Uterus (tissue), 2 donors: Measurements from ENCODE around the gene MX1.

Source experiments
- POLR2A ChIP-seq, 2 donors: fragments of 450-650 bp; IDR thresholded peaks; one replicate each; pipeline ENCODE4 v1.6.1; 2016; ENCODE audit warnings: antibody characterized with exemption in 2 of 2, mild to moderate bottlenecking in 1 of 2, moderate library complexity in 1 of 2
- TF ChIP-seq, protein P1 (sequence below), 4 experiments: fragments of 200-600 bp in 2 of 4; fragments of 450-650 bp in 2 of 4; sonication (generic) in 2 of 4; IDR thresholded peaks; one replicate each; pipeline ENCODE4 v1.5.1; 2016 to 2019; ENCODE audit warnings: antibody characterized with exemption in 4 of 4, mild to moderate bottlenecking in 2 of 4, moderate library complexity in 1 of 4

DNA sequence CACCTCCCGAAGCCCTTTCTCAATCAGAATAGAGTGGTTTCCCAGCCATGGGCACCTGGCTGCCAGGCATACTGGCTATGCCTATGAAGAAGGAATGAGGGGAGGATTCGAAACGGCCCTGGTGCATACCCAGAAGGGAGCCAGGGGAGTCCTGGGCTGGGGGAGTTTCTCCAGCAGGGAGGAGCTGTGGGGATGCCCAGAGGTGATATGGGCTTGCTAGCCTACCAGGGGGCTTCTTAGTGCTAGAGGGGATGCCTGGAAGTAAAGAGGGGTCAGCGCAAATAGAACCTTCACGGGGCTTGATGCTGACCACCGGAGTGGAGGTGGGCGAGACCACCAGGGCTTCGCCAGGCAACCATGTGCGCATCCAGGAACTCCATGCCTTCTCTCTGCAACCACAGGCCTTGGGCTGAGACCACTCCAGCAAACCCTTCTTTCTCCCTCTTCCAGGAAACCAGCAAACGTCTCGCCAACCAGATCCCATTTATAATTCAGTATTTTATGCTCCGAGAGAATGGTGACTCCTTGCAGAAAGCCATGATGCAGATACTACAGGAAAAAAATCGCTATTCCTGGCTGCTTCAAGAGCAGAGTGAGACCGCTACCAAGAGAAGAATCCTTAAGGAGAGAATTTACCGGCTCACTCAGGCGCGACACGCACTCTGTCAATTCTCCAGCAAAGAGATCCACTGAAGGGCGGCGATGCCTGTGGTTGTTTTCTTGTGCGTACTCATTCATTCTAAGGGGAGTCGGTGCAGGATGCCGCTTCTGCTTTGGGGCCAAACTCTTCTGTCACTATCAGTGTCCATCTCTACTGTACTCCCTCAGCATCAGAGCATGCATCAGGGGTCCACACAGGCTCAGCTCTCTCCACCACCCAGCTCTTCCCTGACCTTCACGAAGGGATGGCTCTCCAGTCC is 18.2 kb upstream of the MX1 start:
- TF ChIP-seq POLR2A (IDR thresholded peaks at IDR 0.05): no peak
- TF ChIP-seq, protein P1, sequence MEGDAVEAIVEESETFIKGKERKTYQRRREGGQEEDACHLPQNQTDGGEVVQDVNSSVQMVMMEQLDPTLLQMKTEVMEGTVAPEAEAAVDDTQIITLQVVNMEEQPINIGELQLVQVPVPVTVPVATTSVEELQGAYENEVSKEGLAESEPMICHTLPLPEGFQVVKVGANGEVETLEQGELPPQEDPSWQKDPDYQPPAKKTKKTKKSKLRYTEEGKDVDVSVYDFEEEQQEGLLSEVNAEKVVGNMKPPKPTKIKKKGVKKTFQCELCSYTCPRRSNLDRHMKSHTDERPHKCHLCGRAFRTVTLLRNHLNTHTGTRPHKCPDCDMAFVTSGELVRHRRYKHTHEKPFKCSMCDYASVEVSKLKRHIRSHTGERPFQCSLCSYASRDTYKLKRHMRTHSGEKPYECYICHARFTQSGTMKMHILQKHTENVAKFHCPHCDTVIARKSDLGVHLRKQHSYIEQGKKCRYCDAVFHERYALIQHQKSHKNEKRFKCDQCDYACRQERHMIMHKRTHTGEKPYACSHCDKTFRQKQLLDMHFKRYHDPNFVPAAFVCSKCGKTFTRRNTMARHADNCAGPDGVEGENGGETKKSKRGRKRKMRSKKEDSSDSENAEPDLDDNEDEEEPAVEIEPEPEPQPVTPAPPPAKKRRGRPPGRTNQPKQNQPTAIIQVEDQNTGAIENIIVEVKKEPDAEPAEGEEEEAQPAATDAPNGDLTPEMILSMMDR (IDR thresholded peaks at IDR 0.05): no peak
